Activated naive CD4-positive, alpha-beta T cell treated with anti-CD3 and anti-CD28 coated beads, Interleukin-2, amount 10 ng/mL, durations not matched to agents 7 days and 5 days (primary cell): Measurements from ENCODE around the gene ZNF813.
"Not testable (repeated sequence)": the region's sequence is repeated elsewhere in the genome, so short reads cannot be mapped to it uniquely, and the experiment has no call there.

Experiments used
- CTCF ChIA-PET: fragments of 350-600 bp; sonication (Branson Sonifier 250); formaldehyde crosslinking; loops from one replicate; lab custom pipeline; 2021; ENCODE audit warnings: antibody characterized with exemption; lab: Charles Lee
- DNase-seq: peaks from one replicate; pipeline ENCODE4 v3.0.0-alpha.2; 2020
- H3K27ac Mint-ChIP-seq: one replicate; pipeline ENCODE4 v1.8.0; 2021; ENCODE audit warnings: mild to moderate bottlenecking, moderate library complexity, mixed read lengths
- H3K27me3 Mint-ChIP-seq: one replicate; pipeline ENCODE4 v1.8.0; 2021; ENCODE audit warnings: mild to moderate bottlenecking, mixed read lengths
- H3K36me3 Mint-ChIP-seq: one replicate; pipeline ENCODE4 v1.8.0; 2021; ENCODE audit warnings: mixed read lengths
- H3K4me1 Mint-ChIP-seq: one replicate; pipeline ENCODE4 v1.8.0; 2021; ENCODE audit warnings: mixed read lengths
- H3K4me3 Mint-ChIP-seq: one replicate; pipeline ENCODE4 v1.8.0; 2021; ENCODE audit warnings: mild to moderate bottlenecking, moderate library complexity, mixed read lengths
- H3K9me3 Mint-ChIP-seq: one replicate; pipeline ENCODE4 v1.8.0; 2021; ENCODE audit warnings: mixed read lengths

Gene ZNF813

GRCh38 chr19:53462861-53463260 is 4.7 kb upstream of the ZNF813 start:
- CTCF ChIA-PET, result interaction anchor here (0.6 kb wide), 1 partner anchor 411 kb away, joined by 3 read pairs; no protein-coding TSS in a partner anchor
- H3K9me3 Mint-ChIP-seq, result peaks cover 51% of the 10 kb centered on the region
- H3K27me3 Mint-ChIP-seq, result peaks cover 23% of the 10 kb centered on the region
- H3K27ac Mint-ChIP-seq, result no peak overlapping the region
- no peak overlapping the region for H3K4me3 Mint-ChIP-seq
- peaks cover 14% of the 10 kb centered on the region for H3K4me1 Mint-ChIP-seq
- H3K36me3 Mint-ChIP-seq, result peaks cover 19% of the 10 kb centered on the region
- DNase-seq, result no peak

DNA sequence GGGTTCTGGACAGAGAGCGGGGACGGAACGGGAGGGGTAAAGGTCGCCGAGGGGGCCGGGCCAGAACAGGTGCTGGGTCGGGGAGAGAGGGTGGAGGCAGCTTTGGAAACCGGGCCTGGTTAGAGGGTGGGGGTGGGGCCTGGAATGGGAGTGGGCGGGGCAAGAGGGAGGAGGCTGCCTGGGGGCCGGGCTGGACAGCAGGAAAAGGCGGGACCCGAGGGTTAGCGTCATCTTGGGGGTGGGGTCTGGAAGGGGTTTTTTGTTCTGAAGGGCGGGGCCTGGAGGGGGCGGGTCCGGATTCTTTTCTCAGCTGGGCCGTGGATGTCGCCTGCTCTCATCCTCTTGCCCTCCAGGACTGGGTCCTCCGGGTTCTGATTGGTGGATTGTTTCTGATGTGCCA is 4.3 kb upstream of the ZNF813 start:
- peaks cover 16% of the 10 kb centered on the region for H3K4me1 Mint-ChIP-seq
- H3K36me3 Mint-ChIP-seq, result peaks cover 18% of the 10 kb centered on the region
- H3K27ac Mint-ChIP-seq, result no peak overlapping the region
- peak; percentile 30 for DNase-seq
- CTCF ChIA-PET, result interaction anchor here (0.6 kb wide), 1 partner anchor 411 kb away, joined by 3 read pairs; no protein-coding TSS in a partner anchor
- peaks cover 23% of the 10 kb centered on the region for H3K27me3 Mint-ChIP-seq
- peaks cover 48% of the 10 kb centered on the region for H3K9me3 Mint-ChIP-seq
- no peak overlapping the region for H3K4me3 Mint-ChIP-seq

GRCh38 chr19:53466726-53467484 is 628 bp upstream of the ZNF813 start:
- Mint-ChIP-seq H3K9me3 (peaks cover 27% of the 10 kb centered on the region), H3K27me3 (peaks cover 23% of the 10 kb centered on the region), H3K4me1 (peaks cover 28% of the 10 kb centered on the region), H3K27ac (peak overlapping the region; percentile 89), H3K36me3 (peaks cover 32% of the 10 kb centered on the region), H3K4me3 (peak overlapping the region; percentile 87)
- CTCF ChIA-PET, result no interaction called here
- DNase-seq, result peak; percentile 44

DNA sequence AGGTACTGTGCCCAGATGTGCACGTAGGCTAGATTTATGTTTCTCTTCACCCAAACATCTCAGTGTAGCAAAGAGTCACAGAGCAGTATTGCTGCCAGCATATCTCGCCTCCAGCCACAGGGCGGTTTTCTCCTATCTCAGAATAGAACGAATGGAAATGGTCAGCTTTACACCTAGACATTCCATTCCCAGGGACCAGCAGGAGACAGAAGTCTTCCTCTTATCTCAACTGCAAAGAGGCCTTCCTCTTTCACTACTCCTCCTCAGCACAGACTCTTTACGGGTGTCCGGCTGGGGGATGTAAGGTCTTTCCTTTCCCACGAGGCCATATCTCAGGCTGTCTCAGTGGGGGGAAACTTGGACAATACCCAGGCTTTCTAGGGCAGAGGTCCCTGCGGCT is 1.1 kb downstream of the ZNF813 start:
- Mint-ChIP-seq H3K9me3 (peaks cover 31% of the 10 kb centered on the region), H3K4me1 (peaks cover 25% of the 10 kb centered on the region), H3K27ac (peak overlapping the region; percentile 74), H3K36me3 (peaks cover 36% of the 10 kb centered on the region), H3K4me3 (peak overlapping the region; percentile 87), H3K27me3 (peaks cover 17% of the 10 kb centered on the region)
- CTCF ChIA-PET, DNase-seq: not testable (repeated sequence)

DNA sequence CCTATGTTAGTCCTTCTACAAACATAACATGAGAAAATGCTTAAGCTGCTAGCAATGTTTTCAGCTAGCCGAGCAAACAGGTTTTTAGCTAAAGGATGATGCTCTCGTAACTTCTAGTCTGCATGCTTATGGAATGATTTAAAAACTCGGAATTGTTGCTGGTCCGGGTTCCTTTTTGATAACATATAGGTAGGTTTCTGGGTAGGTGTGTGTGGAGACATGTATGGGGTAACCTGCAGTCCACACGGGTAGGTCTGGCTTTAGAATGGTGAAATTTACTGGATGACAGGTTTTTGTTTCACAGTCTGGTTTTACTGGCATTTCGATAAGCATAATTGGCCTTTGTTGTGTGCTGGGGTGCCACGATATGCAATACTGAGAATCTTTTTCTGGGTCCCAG is 4.4 kb downstream of the ZNF813 start:
- H3K4me3 Mint-ChIP-seq, result no peak overlapping the region
- peaks cover 22% of the 10 kb centered on the region for H3K4me1 Mint-ChIP-seq
- H3K27me3 Mint-ChIP-seq, result peaks cover 5% of the 10 kb centered on the region
- H3K36me3 Mint-ChIP-seq, result peaks cover 58% of the 10 kb centered on the region
- peaks cover 43% of the 10 kb centered on the region for H3K9me3 Mint-ChIP-seq
- no peak overlapping the region for H3K27ac Mint-ChIP-seq
- DNase-seq, result no peak
- CTCF ChIA-PET, result interaction anchor here (1.2 kb wide), 1 partner anchor 36 kb away, joined by 7 read pairs; no protein-coding TSS in a partner anchor

DNA sequence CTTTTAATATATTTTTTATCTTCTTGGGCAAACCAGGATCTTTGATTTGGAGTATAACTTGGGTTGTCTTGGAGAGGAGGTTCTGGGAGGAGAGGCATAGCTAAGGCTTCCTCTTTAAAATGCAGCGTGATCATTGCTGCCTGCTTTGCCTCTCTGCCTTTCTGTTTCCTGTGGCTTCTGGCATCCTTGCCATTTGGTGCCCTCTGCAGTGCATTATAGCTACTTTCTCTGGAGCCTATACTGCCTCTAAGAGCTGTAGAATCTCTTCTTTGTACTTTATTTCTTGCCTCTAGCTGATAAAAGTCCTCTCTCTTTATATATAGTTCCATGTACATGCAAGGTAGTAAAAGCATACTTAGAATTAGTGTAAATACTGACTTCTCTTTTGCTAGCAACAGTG is 7.3 kb downstream of the ZNF813 start:
- H3K4me1 Mint-ChIP-seq, result not testable (repeated sequence)
- CTCF ChIA-PET, result interaction anchor here (1.3 to 1.5 kb wide), 2 partner anchors 41 to 50 kb away, joined by 3 to 6 read pairs; no protein-coding TSS in a partner anchor

DNA sequence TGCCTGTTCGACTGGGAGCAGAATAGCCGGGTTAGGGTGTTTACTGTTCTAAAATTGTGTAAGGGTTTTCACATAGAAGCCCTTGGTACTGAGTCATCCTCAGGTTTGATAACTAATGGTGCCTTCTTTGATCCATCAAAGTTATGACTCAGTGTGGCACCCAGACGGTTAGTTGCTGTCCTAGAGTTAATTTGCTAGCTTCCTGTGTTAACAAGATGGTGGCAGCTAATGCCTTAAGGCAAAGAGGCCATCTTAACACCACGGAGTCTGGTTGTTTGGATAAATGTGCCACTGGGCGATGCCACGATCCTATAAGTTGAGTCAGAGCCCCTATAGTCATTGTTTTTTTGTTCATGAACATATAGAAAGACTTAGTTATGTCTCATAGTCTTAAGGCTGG is 7.9 kb downstream of the ZNF813 start:
- not testable (repeated sequence) for DNase-seq, H3K27ac Mint-ChIP-seq, H3K4me1 Mint-ChIP-seq, H3K4me3 Mint-ChIP-seq, H3K27me3 Mint-ChIP-seq
- CTCF ChIA-PET, result interaction anchor here (1.3 to 1.5 kb wide), 2 partner anchors 41 to 51 kb away, joined by 3 to 6 read pairs; no protein-coding TSS in a partner anchor
- H3K36me3 Mint-ChIP-seq, result peaks cover 79% of the 10 kb centered on the region
- H3K9me3 Mint-ChIP-seq, result peaks cover 67% of the 10 kb centered on the region

More for the DNA sequence above, 7.3 kb downstream of the ZNF813 start:
- H3K27me3 Mint-ChIP-seq, H3K4me3 Mint-ChIP-seq, DNase-seq, H3K27ac Mint-ChIP-seq: not testable (repeated sequence)
- Mint-ChIP-seq H3K36me3 (peaks cover 73% of the 10 kb centered on the region), H3K9me3 (peaks cover 60% of the 10 kb centered on the region)

DNA sequence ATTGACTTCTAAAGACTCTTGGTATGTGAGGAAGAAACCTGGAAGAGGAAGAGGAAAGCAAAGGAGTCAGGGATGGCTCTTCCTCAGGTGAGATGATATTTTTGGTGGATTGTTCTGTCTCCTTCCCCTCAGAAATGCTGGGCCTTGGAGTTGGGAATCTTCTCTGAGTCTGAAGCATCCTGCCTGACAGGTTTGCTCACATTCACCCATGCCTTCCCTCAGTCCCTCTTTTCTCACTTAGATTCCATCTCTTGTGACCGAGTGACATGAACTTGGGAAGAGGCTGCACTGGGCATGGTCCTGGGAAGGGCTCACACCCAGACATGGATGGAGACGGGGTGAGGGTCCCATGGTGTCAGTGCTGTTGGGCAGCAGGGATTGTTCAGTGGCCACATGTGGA is 16.2 kb downstream of the ZNF813 start:
- H3K27ac Mint-ChIP-seq, DNase-seq, H3K4me3 Mint-ChIP-seq, H3K4me1 Mint-ChIP-seq, H3K27me3 Mint-ChIP-seq, CTCF ChIA-PET: not testable (repeated sequence)
- peaks cover 84% of the 10 kb centered on the region for H3K36me3 Mint-ChIP-seq
- peaks cover 62% of the 10 kb centered on the region for H3K9me3 Mint-ChIP-seq

- peaks cover 53% of the 10 kb centered on the region for H3K9me3 Mint-ChIP-seq
- no peak overlapping the region for H3K4me3 Mint-ChIP-seq
- CTCF ChIA-PET, result no interaction called here
These were observed 17.8 kb downstream of the ZNF813 start for GRCh38 chr19:53485046-53486004.

GRCh38 chr19:53492153-53492552 is 24.6 kb downstream of the ZNF813 start:
- H3K9me3 Mint-ChIP-seq, result peaks cover 69% of the 10 kb centered on the region
- peaks cover 65% of the 10 kb centered on the region for H3K36me3 Mint-ChIP-seq
- H3K27me3 Mint-ChIP-seq, result no peaks in the 10 kb centered on the region
- H3K4me1 Mint-ChIP-seq, result no peaks in the 10 kb centered on the region
- CTCF ChIA-PET, result no interaction called here
- no peak overlapping the region for H3K27ac Mint-ChIP-seq
- no peak overlapping the region for H3K4me3 Mint-ChIP-seq
- no peak for DNase-seq

More at GRCh38 chr19:53485046-53486004, 17.8 kb downstream of the ZNF813 start:
- DNase-seq, result no peak
- Mint-ChIP-seq H3K36me3 (peaks cover 81% of the 10 kb centered on the region), H3K27ac (no peak overlapping the region), H3K4me1 (no peaks in the 10 kb centered on the region), H3K27me3 (no peaks in the 10 kb centered on the region)

- CTCF ChIA-PET, H3K4me1 Mint-ChIP-seq: not testable (repeated sequence)
These were observed 29.9 kb downstream of the ZNF813 start for GRCh38 chr19:53497311-53498023.

DNA sequence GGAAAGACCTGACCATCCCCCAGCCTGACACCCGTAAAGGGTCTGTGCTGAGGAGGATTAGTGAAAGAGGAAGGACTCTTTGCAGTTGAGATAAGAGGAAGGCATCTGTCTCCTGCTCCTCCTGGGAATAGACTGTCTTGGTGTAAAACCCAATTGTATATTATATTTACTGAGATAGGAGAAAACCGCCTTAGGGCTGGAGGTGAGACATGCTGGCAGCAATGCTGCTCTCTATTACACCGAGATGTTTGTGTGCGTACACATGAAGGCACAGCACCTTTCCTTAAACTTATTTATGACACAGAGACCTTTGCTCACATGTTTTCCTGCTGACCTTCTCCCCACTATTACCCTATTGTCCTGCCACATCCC is 30.5 kb downstream of the ZNF813 start:
- H3K27me3 Mint-ChIP-seq, H3K4me3 Mint-ChIP-seq, DNase-seq, CTCF ChIA-PET, H3K27ac Mint-ChIP-seq, H3K4me1 Mint-ChIP-seq: not testable (repeated sequence)
- Mint-ChIP-seq H3K9me3 (peaks cover 52% of the 10 kb centered on the region), H3K36me3 (peaks cover 12% of the 10 kb centered on the region)

More at GRCh38 chr19:53497311-53498023, 29.9 kb downstream of the ZNF813 start:
- DNase-seq, H3K27me3 Mint-ChIP-seq, H3K4me3 Mint-ChIP-seq: not testable (repeated sequence)
- H3K36me3 Mint-ChIP-seq, result peaks cover 17% of the 10 kb centered on the region
- peaks cover 55% of the 10 kb centered on the region for H3K9me3 Mint-ChIP-seq
- H3K27ac Mint-ChIP-seq, result peak overlapping the region; percentile 1

DNA sequence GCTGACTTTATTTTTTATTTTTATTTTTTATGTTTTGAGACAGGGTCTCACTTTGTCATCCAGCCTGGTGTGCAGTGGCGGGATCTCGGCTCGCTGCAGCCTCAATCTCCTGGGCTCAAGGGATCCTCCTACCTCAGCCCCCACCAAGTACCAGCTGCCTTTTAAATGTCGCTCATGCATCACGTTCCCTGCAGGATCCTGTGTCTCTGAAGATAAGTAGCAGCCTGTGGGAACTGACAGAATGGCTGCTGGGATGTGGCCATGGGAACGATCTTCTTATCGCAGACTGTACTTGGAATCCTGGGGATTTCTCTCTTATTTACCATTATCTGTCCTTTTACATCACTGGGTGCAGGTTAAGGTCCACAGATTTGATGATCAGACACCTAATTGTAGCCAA is 35.6 kb downstream of the ZNF813 start:
- H3K27me3 Mint-ChIP-seq, H3K27ac Mint-ChIP-seq, H3K4me1 Mint-ChIP-seq, DNase-seq, CTCF ChIA-PET, H3K36me3 Mint-ChIP-seq, H3K4me3 Mint-ChIP-seq: not testable (repeated sequence)
- H3K9me3 Mint-ChIP-seq, result peaks cover 31% of the 10 kb centered on the region
